Naive thymus-derived CD4-positive, alpha-beta T cell (primary cell): ENCODE results near the gene IRX4. TPM values are rescaled to one million over a fixed set of nuclear protein-coding genes. Genes with fewer than 3 reads are reported as not detected.

ENCODE experiments used
- ATAC-seq: fragments of 150-1000 bp; cut with Tn5 transposase; 2 replicates; pipeline ENCODE4 v1.10.0; 2021; ENCODE audit warnings: mild to moderate bottlenecking, moderate library complexity
- CTCF ChIA-PET: fragments of 350-600 bp; sonication (Branson Sonifier 250); formaldehyde crosslinking; loops from one replicate; lab custom pipeline; 2021; ENCODE audit warnings: antibody characterized with exemption; lab: Charles Lee
- POLR2A ChIA-PET: fragments of 350-600 bp; sonication (Branson Sonifier 250); formaldehyde crosslinking; loops from one replicate; lab custom pipeline; 2021; ENCODE audit warnings: antibody characterized with exemption, inconsistent platforms; lab: Charles Lee
- DNase-seq, 9 donors: peaks; one replicate each; pipeline versions ENCODE4 v3.0.0 to v3.0.0-alpha.2; 2020 to 2022; ENCODE audit warnings: mixed read lengths in 1 of 9
- H3K27ac ChIP-seq: one replicate; pipeline ENCODE4 v1.7.0; 2013; ENCODE audit warnings: mild to moderate bottlenecking, low read depth, low read length, moderate library complexity
- H3K27me3 ChIP-seq, 2 donors: one replicate each; pipeline ENCODE4 v1.7.0; 2013; ENCODE audit warnings: low read length in 2 of 2, mild to moderate bottlenecking in 2 of 2, moderate library complexity in 2 of 2; ENCODE audit not compliant: control insufficient read depth in 2 of 2, insufficient read depth in 2 of 2
- H3K36me3 ChIP-seq, 3 experiments: 1 replicate in 2 of 3; 2 replicates in 1 of 3; pipeline ENCODE4 v1.7.0; 2013; ENCODE audit warnings: low read length in 3 of 3, mild to moderate bottlenecking in 3 of 3, moderate library complexity in 1 of 3; ENCODE audit not compliant: insufficient read depth in 3 of 3, control insufficient read depth in 2 of 3
- H3K4me1 ChIP-seq, 2 donors: one replicate each; pipeline ENCODE4 v1.7.0; 2013; ENCODE audit warnings: low read length in 2 of 2, mild to moderate bottlenecking in 2 of 2, moderate library complexity in 1 of 2; ENCODE audit not compliant: control insufficient read depth in 2 of 2, insufficient read depth in 2 of 2
- H3K4me3 ChIP-seq: 2 replicates; pipeline ENCODE4 v1.7.0; 2013; ENCODE audit warnings: mild to moderate bottlenecking, low read length
- H3K9me3 ChIP-seq, 3 experiments: 1 replicate in 2 of 3; 2 replicates in 1 of 3; pipeline ENCODE4 v1.7.0; 2013; ENCODE audit warnings: low read length in 3 of 3; ENCODE audit not compliant: control insufficient read depth in 2 of 3
- H3K27ac Mint-ChIP-seq, 9 donors: one replicate each; pipeline ENCODE4 v1.8.0; 2020 to 2022; ENCODE audit warnings: mixed read lengths in 9 of 9, mild to moderate bottlenecking in 8 of 9, moderate library complexity in 5 of 9, inconsistent platforms in 2 of 9
- H3K27me3 Mint-ChIP-seq, 5 donors: one replicate each; pipeline ENCODE4 v1.8.0; 2021 to 2022; ENCODE audit warnings: mixed read lengths in 5 of 5, mild to moderate bottlenecking in 1 of 5
- H3K36me3 Mint-ChIP-seq, 5 donors: one replicate each; pipeline ENCODE4 v1.8.0; 2020 to 2022; ENCODE audit warnings: mixed read lengths in 5 of 5, mild to moderate bottlenecking in 3 of 5, inconsistent platforms in 1 of 5
- H3K4me1 Mint-ChIP-seq, 7 donors: one replicate each; pipeline ENCODE4 v1.8.0; 2020 to 2022; ENCODE audit warnings: mixed read lengths in 7 of 7, mild to moderate bottlenecking in 3 of 7, inconsistent platforms in 1 of 7
- H3K4me3 Mint-ChIP-seq, 10 donors: one replicate each; pipeline ENCODE4 v1.8.0; 2020 to 2022; ENCODE audit warnings: mild to moderate bottlenecking in 10 of 10, mixed read lengths in 10 of 10, moderate library complexity in 6 of 10, inconsistent platforms in 2 of 10
- H3K9me3 Mint-ChIP-seq, 11 donors: one replicate each; pipeline ENCODE4 v1.8.0; 2020 to 2022; ENCODE audit warnings: mixed read lengths in 11 of 11, mild to moderate bottlenecking in 4 of 11, inconsistent platforms in 1 of 11, moderate library complexity in 1 of 11
- intact Hi-C, 2 donors: fragments of 100-400 bp; cut with micrococcal nuclease; formaldehyde crosslinking; loops; one replicate each; pipeline ENCODE4 v1.15.1; 2023
- polyA plus RNA-seq, 2 donors: library from polyadenylated mRNA; unstranded; fragments of 300-500 nt; fragmentation: Illumina TruSeq; gene quantifications; one replicate each; pipeline ENCODE4 v1.2.3, GENCODE V29; 2021
- total RNA-seq, 6 experiments: library from RNA in 5 of 6; stranded (reverse) in 5 of 6; gene quantifications; 1 replicate in 5 of 6; 2 replicates in 1 of 6; pipeline ENCODE4 v1.2.3 and lab custom pipeline; 2021 to 2026

IRX4 gene
- total and polyA plus RNA-seq, 7 experiments from 2014 or later, result not detected

GRCh38 chr5:1887588-1888360 is 5.0 kb upstream of the IRX4 start:
- no peaks in the 10 kb centered on the region for H3K36me3 Mint-ChIP-seq
- DNase-seq (no peak), ATAC-seq (no peak)
- peaks cover 0 to 2% (median 0%) of the 10 kb centered on the region in 11 donors for H3K9me3 Mint-ChIP-seq
- peaks cover 26 to 58% (median 44%) of the 10 kb centered on the region in 5 donors for H3K27me3 Mint-ChIP-seq
- Histone ChIP-seq H3K9me3 (no peaks in the 10 kb centered on the region), H3K27ac (no peak overlapping the region), H3K4me3 (no peak overlapping the region), H3K27me3 (no peaks in the 10 kb centered on the region), H3K4me1 (no peaks in the 10 kb centered on the region), H3K36me3 (no peaks in the 10 kb centered on the region)
- peaks cover 0 to 10% (median 9%) of the 10 kb centered on the region in 7 donors for H3K4me1 Mint-ChIP-seq
- CTCF ChIA-PET, result no interaction called here
- H3K27ac Mint-ChIP-seq, result no peak overlapping the region
- intact Hi-C loops, result no loop called here
- POLR2A ChIA-PET, result no interaction called here
- no peak overlapping the region for H3K4me3 Mint-ChIP-seq

GRCh38 chr5:1886846-1887587 is 4.3 kb upstream of the IRX4 start:
- CTCF ChIA-PET, result no interaction called here
- intact Hi-C loops, result no loop called here
- no peaks in the 10 kb centered on the region for H3K9me3 ChIP-seq
- DNase-seq, result no peak
- Mint-ChIP-seq H3K9me3 (peaks cover 0 to 2% (median 0%) of the 10 kb centered on the region in 11 donors), H3K4me3 (no peak overlapping the region), H3K4me1 (peaks cover 0 to 10% (median 9%) of the 10 kb centered on the region in 7 donors), H3K27ac (no peak overlapping the region), H3K27me3 (peaks cover 26 to 54% (median 39%) of the 10 kb centered on the region in 5 donors), H3K36me3 (no peaks in the 10 kb centered on the region)
- H3K4me3 ChIP-seq, result no peak overlapping the region
- ATAC-seq, result no peak
- no peak overlapping the region for H3K27ac ChIP-seq
- POLR2A ChIA-PET, result no interaction called here
- H3K36me3 ChIP-seq, result no peaks in the 10 kb centered on the region
- no peaks in the 10 kb centered on the region for H3K27me3 ChIP-seq
- H3K4me1 ChIP-seq, result no peaks in the 10 kb centered on the region

GRCh38 chr5:1885868-1886845 is 3.4 kb upstream of the IRX4 start:
- Mint-ChIP-seq H3K27ac (peak overlapping the region in 1 of 9 donors; percentile 33), H3K27me3 (peaks cover 26 to 52% (median 41%) of the 10 kb centered on the region in 5 donors), H3K36me3 (no peaks in the 10 kb centered on the region), H3K4me3 (peak overlapping the region in 1 of 10 donors; percentile 63), H3K9me3 (peaks cover 0 to 2% (median 0%) of the 10 kb centered on the region in 11 donors), H3K4me1 (peaks cover 0 to 10% (median 9%) of the 10 kb centered on the region in 7 donors)
- DNase-seq, result no peak
- H3K27ac ChIP-seq, result no peak overlapping the region
- H3K36me3 ChIP-seq, result no peaks in the 10 kb centered on the region
- CTCF ChIA-PET, result no interaction called here
- no peak for ATAC-seq
- H3K9me3 ChIP-seq, result no peaks in the 10 kb centered on the region
- intact Hi-C loops, result no loop called here
- H3K4me1 ChIP-seq, result no peaks in the 10 kb centered on the region
- no peak overlapping the region for H3K4me3 ChIP-seq
- no peaks in the 10 kb centered on the region for H3K27me3 ChIP-seq
- POLR2A ChIA-PET, result no interaction called here

- peaks cover 29 to 49% (median 48%) of the 10 kb centered on the region in 5 donors for H3K27me3 Mint-ChIP-seq
- Histone ChIP-seq H3K9me3 (no peaks in the 10 kb centered on the region), H3K36me3 (no peaks in the 10 kb centered on the region), H3K27ac (no peak overlapping the region), H3K4me3 (no peak overlapping the region), H3K27me3 (no peaks in the 10 kb centered on the region), H3K4me1 (no peaks in the 10 kb centered on the region)
- peak overlapping the region in 1 of 10 donors; percentile 63 for H3K4me3 Mint-ChIP-seq
- ATAC-seq (no peak), DNase-seq (no peak)
- peak overlapping the region in 1 of 9 donors; percentile 33 for H3K27ac Mint-ChIP-seq
- ChIA-PET CTCF (no interaction called here), POLR2A (no interaction called here)
- intact Hi-C loops, result no loop called here
- peaks cover 0 to 2% (median 0%) of the 10 kb centered on the region in 11 donors for H3K9me3 Mint-ChIP-seq
- peaks cover 0 to 10% (median 9%) of the 10 kb centered on the region in 7 donors for H3K4me1 Mint-ChIP-seq
- no peaks in the 10 kb centered on the region for H3K36me3 Mint-ChIP-seq
Measured at GRCh38 chr5:1885404-1885755, 2.7 kb upstream of the IRX4 start.

DNA sequence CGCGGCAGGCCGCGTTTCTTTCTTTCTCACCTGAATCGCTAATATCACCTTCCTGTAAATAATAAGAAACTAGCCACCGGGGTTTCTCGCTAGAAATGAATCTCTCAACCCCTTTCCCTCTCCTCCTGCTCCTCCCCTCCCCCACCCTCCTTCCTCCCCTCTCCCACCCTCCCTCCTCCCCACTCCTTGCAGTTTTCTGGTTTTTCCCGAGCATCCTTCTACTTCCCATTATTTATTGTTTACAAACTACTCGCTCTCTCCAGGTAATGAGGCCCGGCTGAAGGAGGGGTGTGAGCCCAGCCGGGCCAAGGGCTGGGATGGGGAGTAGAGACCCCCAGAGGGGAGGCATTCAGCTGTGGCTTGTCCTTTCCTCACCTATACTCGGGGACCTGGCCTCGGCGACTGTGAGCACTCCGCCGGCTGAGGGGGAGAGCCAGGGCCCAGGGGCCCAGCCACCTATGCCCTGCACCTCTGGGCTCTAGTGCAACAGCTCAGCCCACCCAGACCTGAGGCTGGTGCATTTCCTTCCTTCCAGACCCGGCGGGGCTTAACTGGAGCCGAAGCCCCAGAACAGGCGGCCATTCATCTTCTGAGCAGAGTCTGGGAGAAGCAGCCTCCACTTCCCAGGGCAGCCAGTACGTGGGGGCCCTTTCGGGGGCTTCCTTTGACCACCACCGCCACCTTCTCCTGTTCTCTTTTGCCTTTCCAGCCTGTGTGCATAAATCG is 2.1 kb upstream of the IRX4 start:
- Histone ChIP-seq H3K4me1 (no peaks in the 10 kb centered on the region), H3K9me3 (no peaks in the 10 kb centered on the region), H3K4me3 (no peak overlapping the region), H3K27me3 (no peaks in the 10 kb centered on the region), H3K36me3 (no peaks in the 10 kb centered on the region), H3K27ac (no peak overlapping the region)
- ChIA-PET POLR2A (no interaction called here), CTCF (no interaction called here)
- DNase-seq (no peak), ATAC-seq (no peak)
- intact Hi-C loops, result loop anchor here in 1 of 2 donors (5.0 kb wide), 1 partner anchor 862 kb away; no protein-coding TSS in a partner anchor
- peaks cover 34 to 53% (median 51%) of the 10 kb centered on the region in 5 donors for H3K27me3 Mint-ChIP-seq
- peaks cover 0 to 11% (median 9%) of the 10 kb centered on the region in 7 donors for H3K4me1 Mint-ChIP-seq
- H3K36me3 Mint-ChIP-seq, result no peaks in the 10 kb centered on the region
- peak overlapping the region in 3 of 10 donors; percentile 39 to 63 (median 54) for H3K4me3 Mint-ChIP-seq
- peak overlapping the region in 1 of 9 donors; percentile 60 for H3K27ac Mint-ChIP-seq
- H3K9me3 Mint-ChIP-seq, result peaks cover 0 to 1% (median 0%) of the 10 kb centered on the region in 11 donors
